IMR-90 (cell line): ENCODE measurements around the gene BANP. TPM values are rescaled to one million over a fixed set of nuclear protein-coding genes. Genes with fewer than 3 reads are reported as not detected.

Source experiments
- ATAC-seq: fragments of 200-7000 bp; cut with Tn5 transposase; 2 replicates; pipeline ENCODE4 v1.9.1; 2020; ENCODE audit warnings: low read depth, mild to moderate bottlenecking, moderate library complexity
- BruUV-seq: library from RNA; stranded (reverse); fragments of 400-500 nt; replicated peaks from 2 replicates; lab custom pipeline; 2021; lab: Mats Ljungman, UMichigan
- CTCF ChIA-PET: fragments of 300-600 bp; formaldehyde crosslinking; extraction: SDS; loops from one replicate; lab custom pipeline; 2021; ENCODE audit warnings: antibody characterized with exemption; lab: Yijun Ruan, JAX
- POLR2A ChIA-PET: fragments of 300-600 bp; sonication (Branson Sonifier 250); formaldehyde crosslinking; loops from one replicate; lab custom pipeline; 2022; ENCODE audit warnings: antibody characterized with exemption; ENCODE audit not compliant: unreplicated experiment; lab: Charles Lee
- DNase-seq: peaks from one replicate; pipeline ENCODE4 v3.0.0; 2013
- H2AFZ ChIP-seq: replicated peaks from 2 replicates; pipeline ENCODE3; 2013; ENCODE audit warnings: low read length, mild to moderate bottlenecking; ENCODE audit not compliant: poor library complexity
- H2AK5ac ChIP-seq: 2 replicates; pipeline ENCODE4 v1.6.1; 2013; ENCODE audit warnings: low read depth, low read length, inconsistent platforms
- H2AK9ac ChIP-seq: replicated peaks from 2 replicates; pipeline ENCODE3; 2013; ENCODE audit warnings: mild to moderate bottlenecking, low read depth, low read length, moderate library complexity; ENCODE audit not compliant: poor library complexity
- H2BK120ac ChIP-seq: 2 replicates; pipeline ENCODE4 v1.6.1; 2013; ENCODE audit warnings: low read depth, low read length, inconsistent platforms
- H2BK15ac ChIP-seq: 3 replicates; pipeline ENCODE4 v1.6.1; 2013; ENCODE audit warnings: low read depth, low read length, inconsistent platforms
- H2BK20ac ChIP-seq: 2 replicates; pipeline ENCODE4 v1.6.1; 2013; ENCODE audit warnings: low read depth, mild to moderate bottlenecking, inconsistent platforms, low read length, moderate library complexity
- H2BK5ac ChIP-seq: 2 replicates; pipeline ENCODE4 v1.6.1; 2013; ENCODE audit warnings: mild to moderate bottlenecking, low read depth, low read length, inconsistent platforms; ENCODE audit not compliant: poor library complexity, severe bottlenecking
- H3K14ac ChIP-seq: replicated peaks from 2 replicates; pipeline ENCODE4 v1.6.1; 2013; ENCODE audit warnings: low read depth, low read length, inconsistent platforms
- H3K18ac ChIP-seq: 2 replicates; pipeline ENCODE4 v1.6.1; 2013; ENCODE audit warnings: low read depth, low read length, control low read depth
- H3K23ac ChIP-seq: 2 replicates; pipeline ENCODE4 v1.6.1; 2013; ENCODE audit warnings: low read depth, low read length, inconsistent platforms
- H3K27ac ChIP-seq: 2 replicates; pipeline ENCODE4 v1.5.1; 2013; ENCODE audit warnings: mild to moderate bottlenecking, control low read depth, low read length; ENCODE audit not compliant: insufficient read depth
- H3K27me3 ChIP-seq: 2 replicates; pipeline ENCODE4 v1.6.1; 2013; ENCODE audit warnings: low read length; ENCODE audit not compliant: control insufficient read depth, insufficient read depth
- H3K36me3 ChIP-seq: 2 replicates; pipeline ENCODE4 v1.6.1; 2013; ENCODE audit warnings: low read length, mixed read lengths; ENCODE audit not compliant: control insufficient read depth, insufficient read depth
- H3K4ac ChIP-seq: 2 replicates; pipeline ENCODE4 v1.6.1; 2013; ENCODE audit warnings: low read depth, low read length, inconsistent platforms
- H3K4me1 ChIP-seq: 2 replicates; pipeline ENCODE4 v1.6.1; 2013; ENCODE audit warnings: low read length, mixed read lengths; ENCODE audit not compliant: control insufficient read depth, insufficient read depth
- H3K4me2 ChIP-seq: 2 replicates; pipeline ENCODE4 v1.6.1; 2013; ENCODE audit warnings: low read depth, mild to moderate bottlenecking, control low read depth, low read length, moderate library complexity
- H3K4me3 ChIP-seq: 2 replicates; pipeline ENCODE4 v1.5.1; 2013; ENCODE audit warnings: low read depth, mild to moderate bottlenecking, control low read depth, low read length, moderate library complexity; ENCODE audit not compliant: insufficient read depth
- H3K56ac ChIP-seq: 2 replicates; pipeline ENCODE4 v1.6.1; 2013; ENCODE audit warnings: low read length, inconsistent platforms; ENCODE audit not compliant: insufficient read depth; ENCODE audit errors: extremely low read depth
- H3K79me1 ChIP-seq, 2 experiments: 2 replicates each; pipeline ENCODE4 v1.6.1; 2013; ENCODE audit warnings: low read length in 2 of 2, inconsistent platforms in 1 of 2, low read depth in 1 of 2
- H3K9ac ChIP-seq: 2 replicates; pipeline ENCODE4 v1.6.1; 2013; ENCODE audit warnings: low read depth, low read length, control low read depth
- H3K9me1 ChIP-seq: 2 replicates; pipeline ENCODE4 v1.6.1; 2013; ENCODE audit warnings: low read length, inconsistent platforms; ENCODE audit not compliant: insufficient read depth
- H3K9me3 ChIP-seq: 2 replicates; pipeline ENCODE4 v1.6.1; 2013; ENCODE audit warnings: low read length; ENCODE audit not compliant: control insufficient read depth, insufficient read depth
- H4K20me1 ChIP-seq: 2 replicates; pipeline ENCODE4 v1.6.1; 2013; ENCODE audit warnings: low read length, inconsistent platforms; ENCODE audit not compliant: insufficient read depth
- H4K5ac ChIP-seq: 2 replicates; pipeline ENCODE4 v1.6.1; 2013; ENCODE audit warnings: mild to moderate bottlenecking, low read depth, low read length, control low read depth
- H4K8ac ChIP-seq, 2 experiments: 2 replicates each; pipeline ENCODE4 v1.6.1; 2013; ENCODE audit warnings: low read depth in 2 of 2, low read length in 2 of 2, control low read depth in 1 of 2, inconsistent platforms in 1 of 2
- H4K91ac ChIP-seq: 2 replicates; pipeline ENCODE4 v1.6.1; 2013; ENCODE audit warnings: low read depth, low read length, inconsistent platforms; ENCODE audit not compliant: insufficient read depth
- BHLHE40 ChIP-seq: fragments of 150-350 bp; IDR thresholded peaks from 2 replicates; pipeline ENCODE4 v1.6.1; 2016; ENCODE audit warnings: mild to moderate bottlenecking, low read depth, low read length
- CHD1 ChIP-seq: IDR thresholded peaks from 2 replicates; pipeline ENCODE4 v1.6.1; 2012; ENCODE audit warnings: low read depth, low read length, improper control_type of control experiment
- CTCF ChIP-seq: conservative IDR thresholded peaks from 2 replicates; pipeline ENCODE4 v1.5.1; 2012; ENCODE audit warnings: mild to moderate bottlenecking, low read depth, low read length, improper control_type of control experiment
- ELK1 ChIP-seq: fragments of 150-350 bp; IDR thresholded peaks from 2 replicates; pipeline ENCODE4 v1.6.1; 2016; ENCODE audit warnings: low read depth, mild to moderate bottlenecking, low read length, moderate library complexity, borderline replicate concordance
- FOS ChIP-seq: fragments of 150-350 bp; IDR thresholded peaks from 2 replicates; pipeline ENCODE4 v1.6.1; 2016; ENCODE audit warnings: low read depth, low read length
- MAZ ChIP-seq: IDR thresholded peaks from 2 replicates; pipeline ENCODE4 v1.6.1; 2012; ENCODE audit warnings: low read depth, mild to moderate bottlenecking, low read length, improper control_type of control experiment, moderate library complexity, borderline replicate concordance
- MXI1 ChIP-seq: IDR thresholded peaks from 2 replicates; pipeline ENCODE4 v1.6.1; 2012; ENCODE audit warnings: low read depth, mild to moderate bottlenecking, low read length, moderate library complexity, borderline replicate concordance
- NFE2L2 ChIP-seq: fragments of 150-350 bp; IDR thresholded peaks from 2 replicates; pipeline ENCODE4 v1.6.1; 2016; ENCODE audit warnings: low read depth, mild to moderate bottlenecking, low read length
- POLR2A ChIP-seq: IDR thresholded peaks from 2 replicates; pipeline ENCODE4 v1.6.1; 2012; ENCODE audit warnings: mild to moderate bottlenecking, low read depth, low read length
- RAD21 ChIP-seq: IDR thresholded peaks from 2 replicates; pipeline ENCODE4 v1.6.1; 2012; ENCODE audit warnings: low read length, improper control_type of control experiment
- RCOR1 ChIP-seq: IDR thresholded peaks from 2 replicates; pipeline ENCODE4 v1.6.1; 2012; ENCODE audit warnings: mild to moderate bottlenecking, low read length, improper control_type of control experiment; ENCODE audit not compliant: insufficient replicate concordance
- RFX5 ChIP-seq: IDR thresholded peaks from 2 replicates; pipeline ENCODE4 v1.8.0; 2012; ENCODE audit warnings: low read depth, mild to moderate bottlenecking, low read length, moderate library complexity
- SMC3 ChIP-seq: fragments of 150-350 bp; IDR thresholded peaks from 2 replicates; pipeline ENCODE4 v1.6.1; 2016; ENCODE audit warnings: low read depth, mild to moderate bottlenecking, antibody characterized with exemption, low read length, moderate library complexity
- USF2 ChIP-seq: fragments of 150-350 bp; IDR thresholded peaks from 2 replicates; pipeline ENCODE4 v1.6.1; 2017; ENCODE audit warnings: mild to moderate bottlenecking, antibody characterized with exemption, low read length, low read depth
- WGBS, 2 experiments: methylation state at CpG; one replicate each; pipeline versions ENCODE4 v1.1.5 to v1.1.7; 2013; ENCODE audit warnings: missing lambda C conversion rate in 2 of 2; ENCODE audit not compliant: insufficient read length in 1 of 2; ENCODE audit errors: extremely low coverage in 2 of 2; 5-methylcytosine and 5-hydroxymethylcytosine counted together
- dilution Hi-C: fragments of 300-500 bp; cut with HindIII; formaldehyde crosslinking; loops from one replicate; pipeline ENCODE4 v1.14.3; 2018; ENCODE audit warnings: low sequenced_read_pairs; ENCODE audit not compliant: unreplicated experiment
- in situ Hi-C: fragments of 300-500 bp; cut with MboI; formaldehyde crosslinking; loops from 3 replicates; pipeline ENCODE4 v1.14.3; 2019; ENCODE audit warnings: low sequenced_read_pairs, inconsistent platforms, mixed read lengths
- intact Hi-C: fragments of 100-400 bp; cut with micrococcal nuclease; formaldehyde crosslinking; loops from 2 replicates; pipeline ENCODE4 v1.10.0; 2022
- polyA plus RNA-seq, 3 experiments: library from polyadenylated mRNA; depleted of rRNA; stranded (reverse); fragments of >200 nt; gene quantifications; 2 replicates each; pipeline ENCODE4 v1.2.3, GENCODE V29; 2012; ENCODE audit warnings: low replicate concordance in 1 of 3
- total RNA-seq: library from RNA; depleted of rRNA; stranded (reverse); fragments of >200 nt; gene quantifications from 2 replicates; pipeline ENCODE4 v1.2.3, GENCODE V29; 2012

The BANP gene
- total and polyA plus RNA-seq, 2 of the 4 experiments (the other 2 are of a cell fraction), result 17.4 to 17.9 TPM

GRCh38 chr16:87938412-87938949 is 12.8 kb upstream of the BANP start:
- no peaks in the 10 kb centered on the region for H3K9me1 ChIP-seq
- no peak overlapping the region for H3K14ac ChIP-seq
- H3K27ac ChIP-seq, result no peak overlapping the region
- no peak overlapping the region for H4K91ac ChIP-seq
- H3K4me3 ChIP-seq, result no peak overlapping the region
- intact Hi-C loops, result no loop called here
- H3K9me3 ChIP-seq, result no peaks in the 10 kb centered on the region
- no peak overlapping the region for H2BK20ac ChIP-seq
- ChIA-PET CTCF (no interaction called here), POLR2A (no interaction called here)
- no peaks in the 10 kb centered on the region for H4K20me1 ChIP-seq
- no peak overlapping the region for H3K4ac ChIP-seq
- 89% methylated on average over 3 of the region's 4 CpGs; no CpG with 5 or more reads in 1 of the 2 experiments for WGBS, 2 experiments
- peaks cover 19% of the 10 kb centered on the region for H3K27me3 ChIP-seq
- no peak overlapping the region for H2BK5ac ChIP-seq
- H2AK5ac ChIP-seq, result no peak overlapping the region
- TF ChIP-seq CHD1 (no peak), SMC3 (no peak), USF2 (no peak), CTCF (no peak), MAZ (no peak), BHLHE40 (no peak), FOS (no peak), NFE2L2 (no peak), RAD21 (no peak), RCOR1 (no peak), RFX5 (no peak), ELK1 (no peak), POLR2A (no peak), MXI1 (no peak)
- ATAC-seq, result no peak
- no peak overlapping the region for H4K5ac ChIP-seq
- no peak overlapping the region for H3K18ac ChIP-seq
- dilution Hi-C loops, result no loop called here
- no TSS peak for BruUV-seq
- H3K56ac ChIP-seq, result no peak overlapping the region
- H3K23ac ChIP-seq, result no peak overlapping the region
- no peak overlapping the region for H2BK15ac ChIP-seq
- in situ Hi-C loops, result no loop called here
- no peaks in the 10 kb centered on the region for H3K36me3 ChIP-seq
- no peak for DNase-seq
- H3K4me1 ChIP-seq, result no peaks in the 10 kb centered on the region
- no peak overlapping the region for H3K4me2 ChIP-seq
- H2AK9ac ChIP-seq, result no peak overlapping the region
- H3K79me1 ChIP-seq, result no peaks in the 10 kb centered on the region
- H2AFZ ChIP-seq, result no peak overlapping the region
- H3K9ac ChIP-seq, result no peak overlapping the region
- H4K8ac ChIP-seq, result no peak overlapping the region
- H2BK120ac ChIP-seq, result no peak overlapping the region
